CD4-positive, alpha-beta T cell (primary cell): ENCODE data around the gene KANK4. TPM values are rescaled to one million over a fixed set of nuclear protein-coding genes. Genes with fewer than 3 reads are reported as not detected.
A peak's percentile ranks its signal among the peaks of the same experiment; 100 is the strongest.

Experiments
- ATAC-seq: fragments of 200-7000 bp; cut with Tn5 transposase; one replicate; pipeline ENCODE4 v1.10.0; 2022; ENCODE audit warnings: mild to moderate bottlenecking; ENCODE audit not compliant: poor library complexity
- CTCF ChIA-PET: fragments of 350-600 bp; sonication (Branson Sonifier 250); formaldehyde crosslinking; loops from one replicate; lab custom pipeline; 2021; ENCODE audit warnings: antibody characterized with exemption, inconsistent platforms; lab: Charles Lee
- POLR2A ChIA-PET: fragments of 350-600 bp; sonication (Branson Sonifier 250); formaldehyde crosslinking; loops from one replicate; lab custom pipeline; 2021; ENCODE audit warnings: antibody characterized with exemption, inconsistent platforms; lab: Charles Lee
- DNase-seq, 14 experiments: peaks; one replicate each; pipeline ENCODE4 v3.0.0-alpha.2; 2013 to 2020; ENCODE audit warnings: mixed read lengths in 2 of 14
- H3K27ac ChIP-seq, 2 donors: one replicate each; pipeline versions ENCODE4 v1.5.1 to v1.7.0; 2013; ENCODE audit warnings: low read length in 2 of 2, low read depth in 1 of 2, mild to moderate bottlenecking in 1 of 2
- H3K27me3 ChIP-seq, 2 experiments: 1 replicate in 1 of 2; 2 replicates in 1 of 2; pipeline versions ENCODE4 v1.6.1 to v1.7.0; 2013; ENCODE audit warnings: low read length in 2 of 2, control low read depth in 1 of 2, mild to moderate bottlenecking in 1 of 2, moderate library complexity in 1 of 2; ENCODE audit not compliant: insufficient read depth in 2 of 2, control insufficient read depth in 1 of 2
- H3K36me3 ChIP-seq: one replicate; pipeline ENCODE4 v1.6.1; 2013; ENCODE audit warnings: low read length, control low read depth; ENCODE audit not compliant: insufficient read depth
- H3K4me1 ChIP-seq: one replicate; pipeline ENCODE4 v1.6.1; 2013; ENCODE audit warnings: low read length, control low read depth; ENCODE audit not compliant: insufficient read depth
- H3K4me3 ChIP-seq: one replicate; pipeline ENCODE4 v1.5.1; 2013; ENCODE audit warnings: mild to moderate bottlenecking, low read length, moderate library complexity
- H3K9me3 ChIP-seq, 2 experiments: 1 replicate in 1 of 2; 2 replicates in 1 of 2; pipeline versions ENCODE4 v1.6.1 to v1.7.0; 2013; ENCODE audit warnings: low read length in 2 of 2, mild to moderate bottlenecking in 2 of 2, control low read depth in 1 of 2, moderate library complexity in 1 of 2; ENCODE audit not compliant: control insufficient read depth in 1 of 2, insufficient read depth in 1 of 2
- H3K27ac Mint-ChIP-seq: one replicate; pipeline ENCODE4 v1.8.0; 2020; ENCODE audit warnings: mixed read lengths
- H3K27me3 Mint-ChIP-seq: one replicate; pipeline ENCODE4 v1.8.0; 2021; ENCODE audit warnings: mixed read lengths
- H3K36me3 Mint-ChIP-seq: one replicate; pipeline ENCODE4 v1.8.0; 2021; ENCODE audit warnings: low read depth, mixed read lengths
- H3K4me1 Mint-ChIP-seq: one replicate; pipeline ENCODE4 v1.8.0; 2021; ENCODE audit warnings: low read depth, mixed read lengths
- H3K4me3 Mint-ChIP-seq: one replicate; pipeline ENCODE4 v1.8.0; 2020; ENCODE audit warnings: mild to moderate bottlenecking, mixed read lengths
- H3K9me3 Mint-ChIP-seq: one replicate; pipeline ENCODE4 v1.8.0; 2020; ENCODE audit warnings: mixed read lengths
- intact Hi-C, 2 experiments: fragments of 100-400 bp; cut with DNase I in 1 of 2; cut with micrococcal nuclease in 1 of 2; formaldehyde crosslinking; loops; one replicate each; pipeline versions ENCODE4 v1.15.1 to v1.9.0; 2023 to 2025; cut with DNase I, micrococcal nuclease
- total RNA-seq, 174 experiments: library from RNA in 2 of 174; stranded (reverse) in 2 of 174; gene quantifications; one replicate each; pipeline ENCODE4 v1.2.3 and lab custom pipeline; 2021 to 2026
- TF ChIP-seq, protein P1 (sequence below): fragments of 200-600 bp; IDR thresholded peaks from one replicate; pipeline ENCODE4 v1.8.0; 2022; ENCODE audit warnings: antibody characterized with exemption, mild to moderate bottlenecking

Gene KANK4
- total RNA-seq, 2 experiments from 2014 or later = not detected

- Mint-ChIP-seq H3K36me3 (no peaks in the 10 kb centered on the region), H3K27me3 (no peaks in the 10 kb centered on the region), H3K27ac (no peak overlapping the region), H3K4me1 (peaks cover 8% of the 10 kb centered on the region), H3K4me3 (no peak overlapping the region), H3K9me3 (no peaks in the 10 kb centered on the region)
- DNase-seq (peak in 2 of 14 experiments; percentile 49 to 71), ATAC-seq (no peak)
- intact Hi-C loops = no loop called here
- Histone ChIP-seq H3K27me3 (no peaks in the 10 kb centered on the region), H3K4me3 (no peak overlapping the region), H3K36me3 (no peaks in the 10 kb centered on the region), H3K9me3 (no peaks in the 10 kb centered on the region), H3K27ac (no peak overlapping the region), H3K4me1 (no peaks in the 10 kb centered on the region)
- POLR2A ChIA-PET = no interaction called here
- CTCF ChIA-PET = no interaction called here
- TF ChIP-seq, protein P1, sequence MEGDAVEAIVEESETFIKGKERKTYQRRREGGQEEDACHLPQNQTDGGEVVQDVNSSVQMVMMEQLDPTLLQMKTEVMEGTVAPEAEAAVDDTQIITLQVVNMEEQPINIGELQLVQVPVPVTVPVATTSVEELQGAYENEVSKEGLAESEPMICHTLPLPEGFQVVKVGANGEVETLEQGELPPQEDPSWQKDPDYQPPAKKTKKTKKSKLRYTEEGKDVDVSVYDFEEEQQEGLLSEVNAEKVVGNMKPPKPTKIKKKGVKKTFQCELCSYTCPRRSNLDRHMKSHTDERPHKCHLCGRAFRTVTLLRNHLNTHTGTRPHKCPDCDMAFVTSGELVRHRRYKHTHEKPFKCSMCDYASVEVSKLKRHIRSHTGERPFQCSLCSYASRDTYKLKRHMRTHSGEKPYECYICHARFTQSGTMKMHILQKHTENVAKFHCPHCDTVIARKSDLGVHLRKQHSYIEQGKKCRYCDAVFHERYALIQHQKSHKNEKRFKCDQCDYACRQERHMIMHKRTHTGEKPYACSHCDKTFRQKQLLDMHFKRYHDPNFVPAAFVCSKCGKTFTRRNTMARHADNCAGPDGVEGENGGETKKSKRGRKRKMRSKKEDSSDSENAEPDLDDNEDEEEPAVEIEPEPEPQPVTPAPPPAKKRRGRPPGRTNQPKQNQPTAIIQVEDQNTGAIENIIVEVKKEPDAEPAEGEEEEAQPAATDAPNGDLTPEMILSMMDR = no peak
Measured at GRCh38 chr1:62356257-62356835, 37.1 kb upstream of the KANK4 start.

DNA sequence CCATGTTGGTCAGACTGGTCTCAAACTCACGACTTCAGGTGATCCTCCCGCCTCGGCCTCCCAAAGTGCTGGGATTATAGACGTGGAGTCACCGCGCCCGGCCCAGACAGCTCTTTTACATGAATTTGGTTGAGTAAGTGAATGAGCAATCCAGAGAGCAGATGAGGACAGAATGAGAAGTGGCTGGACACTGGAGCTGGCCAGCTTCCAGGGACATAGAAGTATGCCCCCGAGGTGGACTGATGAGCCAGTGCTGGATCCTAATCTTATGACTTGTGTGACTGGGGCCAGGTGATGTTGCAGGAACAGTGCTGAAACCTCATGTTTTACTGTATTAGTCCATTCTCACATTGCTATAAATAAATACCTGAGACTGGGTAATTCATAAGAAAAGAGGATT, 35.9 kb upstream of the KANK4 start:
- ChIA-PET CTCF (no interaction called here), POLR2A (no interaction called here)
- no peaks in the 10 kb centered on the region for H3K27me3 Mint-ChIP-seq
- no peaks in the 10 kb centered on the region for H3K4me1 ChIP-seq
- no peak overlapping the region for H3K27ac ChIP-seq
- H3K4me3 Mint-ChIP-seq = no peak overlapping the region
- no peak overlapping the region for H3K4me3 ChIP-seq
- TF ChIP-seq, protein P1 = no peak
- DNase-seq = no peak
- intact Hi-C loops = no loop called here
- H3K4me1 Mint-ChIP-seq = peaks cover 8% of the 10 kb centered on the region
- H3K27ac Mint-ChIP-seq = no peak overlapping the region
- no peaks in the 10 kb centered on the region for H3K36me3 ChIP-seq
- no peaks in the 10 kb centered on the region for H3K36me3 Mint-ChIP-seq
- ATAC-seq = no peak
- no peaks in the 10 kb centered on the region for H3K27me3 ChIP-seq
- H3K9me3 Mint-ChIP-seq = no peaks in the 10 kb centered on the region
- H3K9me3 ChIP-seq = no peaks in the 10 kb centered on the region

DNA sequence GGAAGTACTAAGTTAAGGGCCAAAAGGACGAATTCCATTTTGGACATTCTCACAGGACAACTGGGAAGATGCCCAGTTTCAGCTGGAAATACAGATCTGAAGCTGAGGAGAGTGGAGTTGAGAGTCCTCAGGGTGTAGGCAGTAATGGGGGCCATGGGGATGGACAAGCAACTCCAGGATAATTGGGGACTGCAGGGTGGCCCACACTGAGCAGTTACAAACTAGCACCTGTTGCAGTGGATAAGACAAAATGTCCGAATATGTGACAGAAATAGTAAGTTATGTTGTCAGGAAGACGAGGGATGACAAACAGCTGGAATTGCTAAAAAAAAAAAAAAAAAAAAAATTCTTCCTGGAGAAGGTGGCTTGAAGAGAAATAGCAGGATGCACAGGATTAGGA, 34.6 kb upstream of the KANK4 start:
- DNase-seq = no peak
- no peaks in the 10 kb centered on the region for H3K36me3 ChIP-seq
- intact Hi-C loops = no loop called here

More for the DNA sequence above, 34.6 kb upstream of the KANK4 start:
- Histone ChIP-seq H3K9me3 (no peaks in the 10 kb centered on the region), H3K4me3 (no peak overlapping the region), H3K27me3 (no peaks in the 10 kb centered on the region), H3K27ac (no peak overlapping the region), H3K4me1 (no peaks in the 10 kb centered on the region)
- Mint-ChIP-seq H3K27me3 (no peaks in the 10 kb centered on the region), H3K4me3 (no peak overlapping the region), H3K4me1 (peaks cover 2% of the 10 kb centered on the region), H3K36me3 (no peaks in the 10 kb centered on the region), H3K27ac (no peak overlapping the region), H3K9me3 (no peaks in the 10 kb centered on the region)
- ChIA-PET CTCF (no interaction called here), POLR2A (no interaction called here)
- TF ChIP-seq, protein P1 = no peak
- no peak for ATAC-seq
